IMR-90 (cell line): ENCODE results near the gene DYNC1LI2. TPM values are rescaled to one million over a fixed set of nuclear protein-coding genes. Genes with fewer than 3 reads are reported as not detected.

Experiments used
- ATAC-seq: fragments of 200-7000 bp; cut with Tn5 transposase; 2 replicates; pipeline ENCODE4 v1.9.1; 2020; ENCODE audit warnings: low read depth, mild to moderate bottlenecking, moderate library complexity
- BruUV-seq: library from RNA; stranded (reverse); fragments of 400-500 nt; replicated peaks from 2 replicates; lab custom pipeline; 2021; lab: Mats Ljungman, UMichigan
- CTCF ChIA-PET: fragments of 300-600 bp; formaldehyde crosslinking; extraction: SDS; loops from one replicate; lab custom pipeline; 2021; ENCODE audit warnings: antibody characterized with exemption; lab: Yijun Ruan, JAX
- POLR2A ChIA-PET: fragments of 300-600 bp; sonication (Branson Sonifier 250); formaldehyde crosslinking; loops from one replicate; lab custom pipeline; 2022; ENCODE audit warnings: antibody characterized with exemption; ENCODE audit not compliant: unreplicated experiment; lab: Charles Lee
- DNase-seq: peaks from one replicate; pipeline ENCODE4 v3.0.0; 2013
- H2AFZ ChIP-seq: replicated peaks from 2 replicates; pipeline ENCODE3; 2013; ENCODE audit warnings: low read length, mild to moderate bottlenecking; ENCODE audit not compliant: poor library complexity
- H2AK5ac ChIP-seq: 2 replicates; pipeline ENCODE4 v1.6.1; 2013; ENCODE audit warnings: low read depth, low read length, inconsistent platforms
- H2AK9ac ChIP-seq: replicated peaks from 2 replicates; pipeline ENCODE3; 2013; ENCODE audit warnings: mild to moderate bottlenecking, low read depth, low read length, moderate library complexity; ENCODE audit not compliant: poor library complexity
- H2BK120ac ChIP-seq: 2 replicates; pipeline ENCODE4 v1.6.1; 2013; ENCODE audit warnings: low read depth, low read length, inconsistent platforms
- H2BK15ac ChIP-seq: 3 replicates; pipeline ENCODE4 v1.6.1; 2013; ENCODE audit warnings: low read depth, low read length, inconsistent platforms
- H2BK20ac ChIP-seq: 2 replicates; pipeline ENCODE4 v1.6.1; 2013; ENCODE audit warnings: low read depth, mild to moderate bottlenecking, inconsistent platforms, low read length, moderate library complexity
- H2BK5ac ChIP-seq: 2 replicates; pipeline ENCODE4 v1.6.1; 2013; ENCODE audit warnings: mild to moderate bottlenecking, low read depth, low read length, inconsistent platforms; ENCODE audit not compliant: poor library complexity, severe bottlenecking
- H3K14ac ChIP-seq: replicated peaks from 2 replicates; pipeline ENCODE4 v1.6.1; 2013; ENCODE audit warnings: low read depth, low read length, inconsistent platforms
- H3K18ac ChIP-seq: 2 replicates; pipeline ENCODE4 v1.6.1; 2013; ENCODE audit warnings: low read depth, low read length, control low read depth
- H3K23ac ChIP-seq: 2 replicates; pipeline ENCODE4 v1.6.1; 2013; ENCODE audit warnings: low read depth, low read length, inconsistent platforms
- H3K27ac ChIP-seq: 2 replicates; pipeline ENCODE4 v1.5.1; 2013; ENCODE audit warnings: mild to moderate bottlenecking, control low read depth, low read length; ENCODE audit not compliant: insufficient read depth
- H3K27me3 ChIP-seq: 2 replicates; pipeline ENCODE4 v1.6.1; 2013; ENCODE audit warnings: low read length; ENCODE audit not compliant: control insufficient read depth, insufficient read depth
- H3K36me3 ChIP-seq: 2 replicates; pipeline ENCODE4 v1.6.1; 2013; ENCODE audit warnings: low read length, mixed read lengths; ENCODE audit not compliant: control insufficient read depth, insufficient read depth
- H3K4ac ChIP-seq: 2 replicates; pipeline ENCODE4 v1.6.1; 2013; ENCODE audit warnings: low read depth, low read length, inconsistent platforms
- H3K4me1 ChIP-seq: 2 replicates; pipeline ENCODE4 v1.6.1; 2013; ENCODE audit warnings: low read length, mixed read lengths; ENCODE audit not compliant: control insufficient read depth, insufficient read depth
- H3K4me2 ChIP-seq: 2 replicates; pipeline ENCODE4 v1.6.1; 2013; ENCODE audit warnings: low read depth, mild to moderate bottlenecking, control low read depth, low read length, moderate library complexity
- H3K4me3 ChIP-seq: 2 replicates; pipeline ENCODE4 v1.5.1; 2013; ENCODE audit warnings: low read depth, mild to moderate bottlenecking, control low read depth, low read length, moderate library complexity; ENCODE audit not compliant: insufficient read depth
- H3K56ac ChIP-seq: 2 replicates; pipeline ENCODE4 v1.6.1; 2013; ENCODE audit warnings: low read length, inconsistent platforms; ENCODE audit not compliant: insufficient read depth; ENCODE audit errors: extremely low read depth
- H3K79me1 ChIP-seq, 2 experiments: 2 replicates each; pipeline ENCODE4 v1.6.1; 2013; ENCODE audit warnings: low read length in 2 of 2, inconsistent platforms in 1 of 2, low read depth in 1 of 2
- H3K9ac ChIP-seq: 2 replicates; pipeline ENCODE4 v1.6.1; 2013; ENCODE audit warnings: low read depth, low read length, control low read depth
- H3K9me1 ChIP-seq: 2 replicates; pipeline ENCODE4 v1.6.1; 2013; ENCODE audit warnings: low read length, inconsistent platforms; ENCODE audit not compliant: insufficient read depth
- H3K9me3 ChIP-seq: 2 replicates; pipeline ENCODE4 v1.6.1; 2013; ENCODE audit warnings: low read length; ENCODE audit not compliant: control insufficient read depth, insufficient read depth
- H4K20me1 ChIP-seq: 2 replicates; pipeline ENCODE4 v1.6.1; 2013; ENCODE audit warnings: low read length, inconsistent platforms; ENCODE audit not compliant: insufficient read depth
- H4K5ac ChIP-seq: 2 replicates; pipeline ENCODE4 v1.6.1; 2013; ENCODE audit warnings: mild to moderate bottlenecking, low read depth, low read length, control low read depth
- H4K8ac ChIP-seq, 2 experiments: 2 replicates each; pipeline ENCODE4 v1.6.1; 2013; ENCODE audit warnings: low read depth in 2 of 2, low read length in 2 of 2, control low read depth in 1 of 2, inconsistent platforms in 1 of 2
- H4K91ac ChIP-seq: 2 replicates; pipeline ENCODE4 v1.6.1; 2013; ENCODE audit warnings: low read depth, low read length, inconsistent platforms; ENCODE audit not compliant: insufficient read depth
- BHLHE40 ChIP-seq: fragments of 150-350 bp; IDR thresholded peaks from 2 replicates; pipeline ENCODE4 v1.6.1; 2016; ENCODE audit warnings: mild to moderate bottlenecking, low read depth, low read length
- CEBPB ChIP-seq: IDR thresholded peaks from 2 replicates; pipeline ENCODE4 v1.6.1; 2012; ENCODE audit warnings: low read depth, low read length, improper control_type of control experiment
- CHD1 ChIP-seq: IDR thresholded peaks from 2 replicates; pipeline ENCODE4 v1.6.1; 2012; ENCODE audit warnings: low read depth, low read length, improper control_type of control experiment
- MAFK ChIP-seq: IDR thresholded peaks from 2 replicates; pipeline ENCODE4 v1.6.1; 2012; ENCODE audit warnings: low read depth, low read length, improper control_type of control experiment
- POLR2A ChIP-seq: IDR thresholded peaks from 2 replicates; pipeline ENCODE4 v1.6.1; 2012; ENCODE audit warnings: mild to moderate bottlenecking, low read depth, low read length
- SMC3 ChIP-seq: fragments of 150-350 bp; IDR thresholded peaks from 2 replicates; pipeline ENCODE4 v1.6.1; 2016; ENCODE audit warnings: low read depth, mild to moderate bottlenecking, antibody characterized with exemption, low read length, moderate library complexity
- USF2 ChIP-seq: fragments of 150-350 bp; IDR thresholded peaks from 2 replicates; pipeline ENCODE4 v1.6.1; 2017; ENCODE audit warnings: mild to moderate bottlenecking, antibody characterized with exemption, low read length, low read depth
- dilution Hi-C: fragments of 300-500 bp; cut with HindIII; formaldehyde crosslinking; loops from one replicate; pipeline ENCODE4 v1.14.3; 2018; ENCODE audit warnings: low sequenced_read_pairs; ENCODE audit not compliant: unreplicated experiment
- in situ Hi-C: fragments of 300-500 bp; cut with MboI; formaldehyde crosslinking; loops from 3 replicates; pipeline ENCODE4 v1.14.3; 2019; ENCODE audit warnings: low sequenced_read_pairs, inconsistent platforms, mixed read lengths
- intact Hi-C: fragments of 100-400 bp; cut with micrococcal nuclease; formaldehyde crosslinking; loops from 2 replicates; pipeline ENCODE4 v1.10.0; 2022
- polyA plus RNA-seq, 3 experiments: library from polyadenylated mRNA; depleted of rRNA; stranded (reverse); fragments of >200 nt; gene quantifications; 2 replicates each; pipeline ENCODE4 v1.2.3, GENCODE V29; 2012; ENCODE audit warnings: low replicate concordance in 1 of 3
- total RNA-seq: library from RNA; depleted of rRNA; stranded (reverse); fragments of >200 nt; gene quantifications from 2 replicates; pipeline ENCODE4 v1.2.3, GENCODE V29; 2012

The DYNC1LI2 gene
- total and polyA plus RNA-seq, 2 of the 4 experiments (the other 2 are of a cell fraction), result 65.3 to 88.4 TPM

- no TSS peak for BruUV-seq
These were observed 39.8 kb downstream of the DYNC1LI2 start for GRCh38 chr16:66711581-66711980.

More at GRCh38 chr16:66711581-66711980, 39.8 kb downstream of the DYNC1LI2 start:
- Histone ChIP-seq H3K27me3 (no peaks in the 10 kb centered on the region), H3K56ac (no peak overlapping the region), H2AK9ac (no peak overlapping the region), H3K9me1 (0 out of 2 replicates have a peak, but pooled peaks cover under 1% of the 10 kb centered on the region), H4K91ac (no peak overlapping the region), H2BK5ac (no peak overlapping the region), H3K14ac (no peak overlapping the region), H2AFZ (no peak overlapping the region), H3K4me1 (peaks cover 3% of the 10 kb centered on the region), H2BK120ac (no peak overlapping the region), H2AK5ac (no peak overlapping the region), H3K79me1 (no peaks in the 10 kb centered on the region), H2BK20ac (no peak overlapping the region), H3K18ac (no peak overlapping the region), H3K9ac (no peak overlapping the region), H4K5ac (no peak overlapping the region), H3K27ac (no peak overlapping the region), H4K20me1 (no peaks in the 10 kb centered on the region), H3K4me3 (no peak overlapping the region), H3K36me3 (no peaks in the 10 kb centered on the region), H3K4ac (no peak overlapping the region), H4K8ac (no peak overlapping the region), H2BK15ac (no peak overlapping the region), H3K4me2 (no peak overlapping the region), H3K23ac (no peak overlapping the region), H3K9me3 (peaks cover 5% of the 10 kb centered on the region)
- DNase-seq (no peak), ATAC-seq (no peak)
- in situ Hi-C loops, result no loop called here
- CTCF ChIA-PET, result no interaction called here
- dilution Hi-C loops, result no loop called here
- intact Hi-C loops, result no loop called here
- TF ChIP-seq CHD1 (no peak), MAFK (no peak), SMC3 (no peak), CEBPB (no peak), BHLHE40 (no peak), USF2 (no peak), POLR2A (no peak)
- POLR2A ChIA-PET, result no interaction called here
